HCT116 (cell line): ENCODE measurements around the gene UPK3A. TPM values are rescaled to one million over a fixed set of nuclear protein-coding genes. Genes with fewer than 3 reads are reported as not detected.
A peak's percentile ranks its signal among the peaks of the same experiment; 100 is the strongest.

Experiments
- ATAC-seq: fragments of 200-7000 bp; cut with Tn5 transposase; 2 replicates; pipeline ENCODE4 v1.9.1; 2020; ENCODE audit warnings: mild to moderate bottlenecking, moderate library complexity
- BruUV-seq: library from RNA; stranded (reverse); fragments of 400-500 nt; replicated peaks from 2 replicates; lab custom pipeline; 2021; lab: Mats Ljungman, UMichigan
- CTCF ChIA-PET: fragments of 300-600 bp; sonication (Branson Sonifier 250); formaldehyde crosslinking; loops from one replicate; lab custom pipeline; 2021; ENCODE audit warnings: antibody characterized with exemption; lab: Charles Lee
- POLR2A ChIA-PET: fragments of 300-600, 350-600 bp; sonication (Branson Sonifier 250); formaldehyde crosslinking; loops from one replicate; lab custom pipeline; 2021; ENCODE audit warnings: antibody characterized with exemption; lab: Charles Lee
- RAD21 ChIA-PET, 2 experiments: fragments of 300-600 bp; sonication (Branson Sonifier 250); formaldehyde crosslinking; loops; one replicate each; lab custom pipeline; 2023; ENCODE audit warnings: low total read pairs in 2 of 2; ENCODE audit not compliant: uncharacterized antibody in 2 of 2, unreplicated experiment in 2 of 2, low non-redundant PET in 1 of 2; lab: Charles Lee
- DNase-seq: peaks from one replicate; pipeline ENCODE4 v3.0.0-alpha.2; 2010; ENCODE audit warnings: low read depth, low spot score
- H2AFZ ChIP-seq: fragments of 200-600 bp; shearing (Covaris generic), sonication (generic); 2 replicates; pipeline ENCODE4 v1.6.1; 2017; ENCODE audit warnings: low read depth, mixed run types, mixed read lengths, antibody characterized with exemption, low read length; ENCODE audit not compliant: poor library complexity, severe bottlenecking
- H3K27ac ChIP-seq: 2 replicates; pipeline ENCODE4 v1.5.1; 2012; ENCODE audit warnings: low read depth, low read length
- H3K27me3 ChIP-seq: fragments of 200-600 bp; sonication (generic); 2 replicates; pipeline ENCODE4 v1.6.1; 2016; ENCODE audit warnings: mixed run types, low read length, mixed read lengths; ENCODE audit not compliant: insufficient read depth
- H3K36me3 ChIP-seq, 2 experiments: fragments of 200-500 bp in 1 of 2; fragments of 200-600 bp in 1 of 2; sonication (Bioruptor generic) in 1 of 2; sonication (generic) in 1 of 2; 2 replicates each; pipeline versions ENCODE4 v1.5.1 to v1.6.1; 2014 to 2016; ENCODE audit warnings: low read length in 2 of 2, inconsistent platforms in 1 of 2, mixed read lengths in 1 of 2, mixed run types in 1 of 2; ENCODE audit not compliant: insufficient read depth in 2 of 2, control insufficient read depth in 1 of 2
- H3K4me1 ChIP-seq, 2 experiments: fragments of 200-600 bp in 1 of 2; sonication (generic) in 1 of 2; 2 replicates each; pipeline versions ENCODE4 v1.5.1 to v1.6.1; 2012 to 2017; ENCODE audit warnings: low read length in 2 of 2, inconsistent platforms in 1 of 2, mild to moderate bottlenecking in 1 of 2, mixed read lengths in 1 of 2, mixed run types in 1 of 2, moderate library complexity in 1 of 2; ENCODE audit not compliant: insufficient read depth in 2 of 2, control insufficient read depth in 1 of 2
- H3K4me2 ChIP-seq: fragments of 200-600 bp; sonication (generic); 2 replicates; pipeline ENCODE4 v1.6.1; 2017; ENCODE audit warnings: mixed run types, low read length, mixed read lengths
- H3K4me3 ChIP-seq, 2 experiments: fragments of 200-600 bp in 1 of 2; sonication (generic) in 1 of 2; replicated peaks in 1 of 2; 2 replicates each; pipeline ENCODE4 v1.5.1; 2011 to 2016; ENCODE audit warnings: low read length in 2 of 2, control low read depth in 1 of 2, low read depth in 1 of 2, mild to moderate bottlenecking in 1 of 2, mixed read lengths in 1 of 2, mixed run types in 1 of 2
- H3K79me2 ChIP-seq: fragments of 200-600 bp; sonication (generic); 2 replicates; pipeline ENCODE4 v1.6.1; 2017; ENCODE audit warnings: mild to moderate bottlenecking, mixed run types, low read length, moderate library complexity, mixed read lengths; ENCODE audit not compliant: insufficient read depth
- H3K9ac ChIP-seq: fragments of 200-600 bp; sonication (generic); 2 replicates; pipeline ENCODE4 v1.6.1; 2016; ENCODE audit warnings: low read length, mixed read lengths
- H3K9me2 ChIP-seq: fragments of 200-600 bp; sonication (generic), shearing (Covaris generic); 2 replicates; pipeline ENCODE4 v1.6.1; 2017; ENCODE audit warnings: mixed run types, mild to moderate bottlenecking, moderate library complexity; ENCODE audit not compliant: insufficient read depth
- H3K9me3 ChIP-seq, 2 experiments: fragments of 200-500 bp in 1 of 2; fragments of 200-600 bp in 1 of 2; sonication (Bioruptor generic) in 1 of 2; sonication (generic) in 1 of 2; 2 replicates each; pipeline ENCODE4 v1.6.1; 2014 to 2017; ENCODE audit warnings: low read length in 2 of 2, mixed read lengths in 2 of 2, inconsistent platforms in 1 of 2, low read depth in 1 of 2, mild to moderate bottlenecking in 1 of 2, mixed run types in 1 of 2, moderate library complexity in 1 of 2; ENCODE audit not compliant: control insufficient read depth in 1 of 2, insufficient read depth in 1 of 2
- H4K20me1 ChIP-seq: fragments of 200-600 bp; sonication (generic), shearing (Covaris generic); 2 replicates; pipeline ENCODE4 v1.6.1; 2017; ENCODE audit warnings: mixed run types, mild to moderate bottlenecking, moderate library complexity; ENCODE audit not compliant: insufficient read depth
- CEBPB ChIP-seq: IDR thresholded peaks from 2 replicates; pipeline ENCODE4 v1.6.1; 2012; ENCODE audit warnings: low read depth
- EGR1 ChIP-seq: IDR thresholded peaks from 2 replicates; pipeline ENCODE4 v1.6.1; 2012; ENCODE audit warnings: low read depth
- EZH2 ChIP-seq: fragments of 200-600 bp; sonication (generic); IDR thresholded peaks from 2 replicates; pipeline ENCODE4 v1.6.1; 2017; ENCODE audit warnings: antibody characterized with exemption, mixed run types
- EZH2phosphoT487 ChIP-seq: fragments of 200-600 bp; IDR thresholded peaks from 2 replicates; pipeline ENCODE4 v1.6.1; 2018; ENCODE audit warnings: antibody characterized with exemption, borderline replicate concordance
- FOSL1 ChIP-seq: IDR thresholded peaks from 2 replicates; pipeline ENCODE4 v1.6.1; 2012; ENCODE audit warnings: low read depth
- MAX ChIP-seq: IDR thresholded peaks from 2 replicates; pipeline ENCODE4 v1.6.1; 2012
- POLR2AphosphoS5 ChIP-seq: IDR thresholded peaks from 2 replicates; pipeline ENCODE4 v1.6.1; 2011; ENCODE audit warnings: mild to moderate bottlenecking, low read depth, low read length, moderate library complexity
- RAD21 ChIP-seq: IDR thresholded peaks from 2 replicates; pipeline ENCODE4 v1.6.1; 2012; ENCODE audit warnings: low read depth, mild to moderate bottlenecking
- SIN3A ChIP-seq: IDR thresholded peaks from 2 replicates; pipeline ENCODE4 v1.6.1; 2012; ENCODE audit warnings: low read depth
- SP1 ChIP-seq: IDR thresholded peaks from 2 replicates; pipeline ENCODE4 v1.6.1; 2012; ENCODE audit warnings: low read depth
- SRF ChIP-seq: IDR thresholded peaks from 2 replicates; pipeline ENCODE4 v1.6.1; 2012; ENCODE audit warnings: low read depth
- ZBTB33 ChIP-seq: IDR thresholded peaks from 2 replicates; pipeline ENCODE4 v1.6.1; 2011; ENCODE audit warnings: mild to moderate bottlenecking, low read length, moderate library complexity; ENCODE audit not compliant: insufficient replicate concordance; ENCODE audit errors: extremely low read depth
- ZFX ChIP-seq: fragments of 450-650 bp; IDR thresholded peaks from 2 replicates; pipeline ENCODE4 v1.6.1; 2017
- ZNF274 ChIP-seq: fragments of 200-500 bp; sonication (Bioruptor generic); IDR thresholded peaks from 2 replicates; pipeline ENCODE4 v1.6.1; 2014; ENCODE audit warnings: mild to moderate bottlenecking, low read depth, low read length, inconsistent platforms
- intact Hi-C: fragments of 100-400 bp; cut with micrococcal nuclease; formaldehyde crosslinking; loops from 2 replicates; pipeline ENCODE4 v1.10.0; 2022
- total RNA-seq: library from RNA; stranded (reverse); gene quantifications from one replicate; pipeline ENCODE4 v1.2.1, GENCODE V29; 2021; ENCODE audit not compliant: unreplicated experiment
- TF ChIP-seq, protein P1 (sequence below): IDR thresholded peaks from 2 replicates; pipeline ENCODE4 v1.6.1; 2012; ENCODE audit warnings: low read depth

UPK3A gene
- total RNA-seq, 1 experiment from 2014 or later: not detected

GRCh38 chr22:45291061-45291930 lies 6.5 kb downstream of the UPK3A start:
- Histone ChIP-seq H4K20me1 (no peaks in the 10 kb centered on the region), H3K79me2 (no peaks in the 10 kb centered on the region), H3K27me3 (no peaks in the 10 kb centered on the region), H3K4me3 (no peak overlapping the region), H3K9ac (peak overlapping the region; percentile 36; the same call in 1 of the 2 replicates), H3K36me3 (no peaks in the 10 kb centered on the region), H3K4me1 (peaks cover 9 to 22% of the 10 kb centered on the region in 2 experiments; a peak in 3 of 4 replicates), H3K9me2 (no peaks in the 10 kb centered on the region)
- DNase-seq (no peak), ATAC-seq (peak; percentile 18; the same call in 1 of the 2 replicates)
- CTCF ChIA-PET: no interaction called here
- no TSS peak for BruUV-seq
- TF ChIP-seq MAX (no peak), SP1 (no peak), SIN3A (no peak), ZFX (no peak)
- TF ChIP-seq, all 23 proteins: peak for 0
- intact Hi-C loops: no loop called here
- Histone ChIP-seq H2AFZ (peak overlapping the region; percentile 88), H3K9me3 (no peaks in the 10 kb centered on the region), H3K27ac (no peak overlapping the region; the same call in 1 of the 2 replicates), H3K4me2 (peak overlapping the region; percentile 71)
- ChIA-PET RAD21 (no interaction called here), POLR2A (interaction anchor here (1.0 kb wide), 1 partner anchor 12 kb away, joined by 3 read pairs; no protein-coding TSS in a partner anchor)

DNA sequence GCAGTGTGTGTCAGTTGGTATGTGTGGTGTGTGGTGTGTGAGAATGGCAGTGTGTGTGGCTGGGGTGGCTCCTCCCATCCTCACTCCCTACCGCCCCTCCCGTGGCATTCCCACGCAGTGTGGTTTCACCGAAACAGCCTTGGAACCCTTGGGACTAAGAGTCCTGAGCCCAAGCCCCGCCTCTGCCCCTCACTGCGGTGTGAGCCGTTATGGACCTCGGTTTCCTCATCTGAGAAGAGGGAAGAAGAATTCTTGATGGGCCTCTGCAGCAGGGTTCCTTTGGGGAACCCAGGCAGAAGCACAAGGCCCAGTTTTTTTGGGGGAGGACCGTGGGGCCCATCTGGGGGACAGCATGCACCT lies 7.2 kb downstream of the UPK3A start:
- ChIA-PET POLR2A (no interaction called here), RAD21 (no interaction called here), CTCF (no interaction called here)
- Histone ChIP-seq H4K20me1 (no peaks in the 10 kb centered on the region), H3K9me2 (no peaks in the 10 kb centered on the region), H2AFZ (no peak overlapping the region), H3K4me3 (no peak overlapping the region), H3K79me2 (no peaks in the 10 kb centered on the region), H3K9me3 (no peaks in the 10 kb centered on the region), H3K27ac (no peak overlapping the region; the same call in 1 of the 2 replicates), H3K36me3 (no peaks in the 10 kb centered on the region), H3K4me1 (peaks cover 9 to 22% of the 10 kb centered on the region in 2 experiments; a peak in 3 of 4 replicates), H3K9ac (no peak overlapping the region), H3K27me3 (no peaks in the 10 kb centered on the region), H3K4me2 (no peak overlapping the region)
- no peak for DNase-seq
- intact Hi-C loops: no loop called here
- no peak for ATAC-seq
- no TSS peak for BruUV-seq
- no peak for TF ChIP-seq EZH2
- no peak for TF ChIP-seq POLR2AphosphoS5
- no peak for TF ChIP-seq FOSL1
- TF ChIP-seq, protein P1, sequence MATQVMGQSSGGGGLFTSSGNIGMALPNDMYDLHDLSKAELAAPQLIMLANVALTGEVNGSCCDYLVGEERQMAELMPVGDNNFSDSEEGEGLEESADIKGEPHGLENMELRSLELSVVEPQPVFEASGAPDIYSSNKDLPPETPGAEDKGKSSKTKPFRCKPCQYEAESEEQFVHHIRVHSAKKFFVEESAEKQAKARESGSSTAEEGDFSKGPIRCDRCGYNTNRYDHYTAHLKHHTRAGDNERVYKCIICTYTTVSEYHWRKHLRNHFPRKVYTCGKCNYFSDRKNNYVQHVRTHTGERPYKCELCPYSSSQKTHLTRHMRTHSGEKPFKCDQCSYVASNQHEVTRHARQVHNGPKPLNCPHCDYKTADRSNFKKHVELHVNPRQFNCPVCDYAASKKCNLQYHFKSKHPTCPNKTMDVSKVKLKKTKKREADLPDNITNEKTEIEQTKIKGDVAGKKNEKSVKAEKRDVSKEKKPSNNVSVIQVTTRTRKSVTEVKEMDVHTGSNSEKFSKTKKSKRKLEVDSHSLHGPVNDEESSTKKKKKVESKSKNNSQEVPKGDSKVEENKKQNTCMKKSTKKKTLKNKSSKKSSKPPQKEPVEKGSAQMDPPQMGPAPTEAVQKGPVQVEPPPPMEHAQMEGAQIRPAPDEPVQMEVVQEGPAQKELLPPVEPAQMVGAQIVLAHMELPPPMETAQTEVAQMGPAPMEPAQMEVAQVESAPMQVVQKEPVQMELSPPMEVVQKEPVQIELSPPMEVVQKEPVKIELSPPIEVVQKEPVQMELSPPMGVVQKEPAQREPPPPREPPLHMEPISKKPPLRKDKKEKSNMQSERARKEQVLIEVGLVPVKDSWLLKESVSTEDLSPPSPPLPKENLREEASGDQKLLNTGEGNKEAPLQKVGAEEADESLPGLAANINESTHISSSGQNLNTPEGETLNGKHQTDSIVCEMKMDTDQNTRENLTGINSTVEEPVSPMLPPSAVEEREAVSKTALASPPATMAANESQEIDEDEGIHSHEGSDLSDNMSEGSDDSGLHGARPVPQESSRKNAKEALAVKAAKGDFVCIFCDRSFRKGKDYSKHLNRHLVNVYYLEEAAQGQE: no peak
- TF ChIP-seq ZFX: no peak
- TF ChIP-seq CEBPB: no peak
- TF ChIP-seq SRF: no peak
- TF ChIP-seq RAD21: no peak
- TF ChIP-seq ZNF274: no peak
- TF ChIP-seq EGR1: no peak
- no peak for TF ChIP-seq EZH2phosphoT487
- no peak for TF ChIP-seq ZBTB33
